OCI-LY7 (cell line): ENCODE results near the gene GNB1.

ENCODE experiments used
- CTCF ChIP-seq: fragments of 200-600 bp; sonication (generic); conservative IDR thresholded peaks from 2 replicates; pipeline ENCODE4 v1.5.1; 2014; ENCODE audit warnings: mild to moderate bottlenecking, antibody characterized with exemption, low read length, moderate library complexity, mixed read lengths
- EZH2phosphoT487 ChIP-seq: fragments of 200-600 bp; sonication (generic); IDR thresholded peaks from 2 replicates; pipeline ENCODE4 v1.6.1; 2018; ENCODE audit warnings: low read depth, borderline replicate concordance, mild to moderate bottlenecking, mixed run types, antibody characterized with exemption, low read length, moderate library complexity, mixed read lengths

GRCh38 chr1:1914101-1914970, 23.4 kb upstream of the GNB1 start:
- TF ChIP-seq CTCF: no peak
- no peak for TF ChIP-seq EZH2phosphoT487
